GM23248 (cell line): Measurements from ENCODE around the gene FBXW9.

Experiments
- EZH2 ChIP-seq: fragments of 200-600 bp; sonication (generic); IDR thresholded peaks from 2 replicates; pipeline ENCODE4 v1.6.1; 2018; ENCODE audit warnings: antibody characterized with exemption, mild to moderate bottlenecking; ENCODE audit not compliant: insufficient read depth, poor library complexity, severe bottlenecking
- EZH2phosphoT487 ChIP-seq: fragments of 200-600 bp; sonication (generic); IDR thresholded peaks from 2 replicates; pipeline ENCODE4 v1.6.1; 2018; ENCODE audit warnings: antibody characterized with exemption, moderate library complexity, mild to moderate bottlenecking, low read depth; ENCODE audit not compliant: insufficient read depth

GRCh38 chr19:12656899-12657571 is 39.4 kb downstream of the FBXW9 start:
- no peak for TF ChIP-seq EZH2
- TF ChIP-seq EZH2phosphoT487: no peak
